ENCODE measurements around the gene SPSB4.

DNA sequence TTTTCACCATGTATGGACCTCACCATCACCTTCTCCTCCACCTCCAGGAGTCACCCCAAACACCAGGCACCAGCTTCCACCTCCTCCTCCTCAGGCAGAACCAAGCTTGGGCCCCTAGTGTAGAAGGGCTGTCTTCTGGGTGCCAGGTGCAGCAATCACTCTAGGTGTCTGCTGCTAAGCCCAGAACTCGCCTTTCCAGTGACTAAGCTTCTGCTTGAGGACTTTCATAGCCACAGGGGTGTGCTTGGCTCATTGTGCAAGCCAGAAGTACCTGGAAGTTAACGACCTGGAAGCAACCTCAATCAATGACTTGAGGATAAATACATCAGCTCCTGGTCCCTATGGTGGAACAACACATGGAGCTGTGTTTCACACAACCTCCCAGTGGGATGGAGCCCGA lies 130.7 kb downstream of the SPSB4 start:
- TF ChIP-seq, protein P1, sequence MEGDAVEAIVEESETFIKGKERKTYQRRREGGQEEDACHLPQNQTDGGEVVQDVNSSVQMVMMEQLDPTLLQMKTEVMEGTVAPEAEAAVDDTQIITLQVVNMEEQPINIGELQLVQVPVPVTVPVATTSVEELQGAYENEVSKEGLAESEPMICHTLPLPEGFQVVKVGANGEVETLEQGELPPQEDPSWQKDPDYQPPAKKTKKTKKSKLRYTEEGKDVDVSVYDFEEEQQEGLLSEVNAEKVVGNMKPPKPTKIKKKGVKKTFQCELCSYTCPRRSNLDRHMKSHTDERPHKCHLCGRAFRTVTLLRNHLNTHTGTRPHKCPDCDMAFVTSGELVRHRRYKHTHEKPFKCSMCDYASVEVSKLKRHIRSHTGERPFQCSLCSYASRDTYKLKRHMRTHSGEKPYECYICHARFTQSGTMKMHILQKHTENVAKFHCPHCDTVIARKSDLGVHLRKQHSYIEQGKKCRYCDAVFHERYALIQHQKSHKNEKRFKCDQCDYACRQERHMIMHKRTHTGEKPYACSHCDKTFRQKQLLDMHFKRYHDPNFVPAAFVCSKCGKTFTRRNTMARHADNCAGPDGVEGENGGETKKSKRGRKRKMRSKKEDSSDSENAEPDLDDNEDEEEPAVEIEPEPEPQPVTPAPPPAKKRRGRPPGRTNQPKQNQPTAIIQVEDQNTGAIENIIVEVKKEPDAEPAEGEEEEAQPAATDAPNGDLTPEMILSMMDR (IDR thresholded peaks at IDR 0.05; ENCODE audit: insufficient read depth, low read length, poor library complexity, severe bottlenecking) = no peak
- no peak for TF ChIP-seq EZH2phosphoT487 (conservative IDR thresholded peaks at IDR 0.05; ENCODE audit: low read length)
